HG03025 (cell line): Measurements from ENCODE around the gene TMEM119.
A peak's percentile ranks its signal among the peaks of the same experiment; 100 is the strongest.
"Not testable (repeated sequence)": the region's sequence is repeated elsewhere in the genome, so short reads cannot be mapped to it uniquely, and the experiment has no call there.

Experiments used
- ATAC-seq: cut with Tn5 transposase; IDR thresholded peaks from one replicate; pipeline ENCODE4 v1.9.1; 2021; ENCODE audit warnings: mild to moderate bottlenecking, moderate library complexity; ENCODE audit not compliant: unreplicated experiment, low FRiP score

The TMEM119 gene

GRCh38 chr12:108635201-108635996 lies 37.5 kb upstream of the TMEM119 start:
- ATAC-seq, result peak; percentile 41

GRCh38 chr12:108634341-108634751 lies 36.5 kb upstream of the TMEM119 start:
- no peak for ATAC-seq

- peak; percentile 48 for ATAC-seq
These were observed 35.8 kb upstream of the TMEM119 start, which contains the start of gene SELPLG for GRCh38 chr12:108633534-108634248. Gene SELPLG, minus strand, starts transcription at chr12:108633894. Its CDS starts 9,587 bp downstream, at chr12:108624307.

GRCh38 chr12:108633081-108633533 lies 35.2 kb upstream of the TMEM119 start:
- ATAC-seq, result no peak

GRCh38 chr12:108631261-108631660 lies 33.4 kb upstream of the TMEM119 start:
- not testable (repeated sequence) for ATAC-seq

- no peak for ATAC-seq
These were observed 32.8 kb upstream of the TMEM119 start for GRCh38 chr12:108630481-108631207.

- no peak for ATAC-seq
These were observed 32.1 kb upstream of the TMEM119 start for GRCh38 chr12:108629824-108630476.

- no peak for ATAC-seq
These were observed 31.3 kb upstream of the TMEM119 start for GRCh38 chr12:108629151-108629550.

GRCh38 chr12:108627134-108627920 lies 29.4 kb upstream of the TMEM119 start:
- no peak for ATAC-seq

GRCh38 chr12:108625228-108625627 lies 27.3 kb upstream of the TMEM119 start:
- ATAC-seq, result no peak

GRCh38 chr12:108623577-108623976 lies 25.7 kb upstream of the TMEM119 start:
- ATAC-seq, result no peak

GRCh38 chr12:108622921-108623514 lies 25.1 kb upstream of the TMEM119 start:
- ATAC-seq, result no peak

- no peak for ATAC-seq
These were observed 24.5 kb upstream of the TMEM119 start for GRCh38 chr12:108622421-108622820.

GRCh38 chr12:108621161-108621560 lies 23.3 kb upstream of the TMEM119 start:
- ATAC-seq, result no peak

- no peak for ATAC-seq
These were observed 22.5 kb upstream of the TMEM119 start for GRCh38 chr12:108620236-108620879.

GRCh38 chr12:108619369-108620160 lies 21.7 kb upstream of the TMEM119 start:
- no peak for ATAC-seq

GRCh38 chr12:108618953-108619274 lies 21.0 kb upstream of the TMEM119 start:
- ATAC-seq, result not testable (repeated sequence)
